Measurements from ENCODE around the gene WNT7B.

WNT7B gene

GRCh38 chr22:46010207-46010867 lies 33.4 kb upstream of the WNT7B start:
- no peak overlapping the region for H3K4me3 ChIP-seq
- no peaks in the 10 kb centered on the region for H3K27me3 ChIP-seq
- peak in 1 of 2 donors; percentile 63 for DNase-seq
- H3K36me3 ChIP-seq, result no peaks in the 10 kb centered on the region
- peaks cover 11 to 52% (median 44%) of the 10 kb centered on the region in 4 donors for H3K4me1 ChIP-seq
- TF ChIP-seq, protein P1, sequence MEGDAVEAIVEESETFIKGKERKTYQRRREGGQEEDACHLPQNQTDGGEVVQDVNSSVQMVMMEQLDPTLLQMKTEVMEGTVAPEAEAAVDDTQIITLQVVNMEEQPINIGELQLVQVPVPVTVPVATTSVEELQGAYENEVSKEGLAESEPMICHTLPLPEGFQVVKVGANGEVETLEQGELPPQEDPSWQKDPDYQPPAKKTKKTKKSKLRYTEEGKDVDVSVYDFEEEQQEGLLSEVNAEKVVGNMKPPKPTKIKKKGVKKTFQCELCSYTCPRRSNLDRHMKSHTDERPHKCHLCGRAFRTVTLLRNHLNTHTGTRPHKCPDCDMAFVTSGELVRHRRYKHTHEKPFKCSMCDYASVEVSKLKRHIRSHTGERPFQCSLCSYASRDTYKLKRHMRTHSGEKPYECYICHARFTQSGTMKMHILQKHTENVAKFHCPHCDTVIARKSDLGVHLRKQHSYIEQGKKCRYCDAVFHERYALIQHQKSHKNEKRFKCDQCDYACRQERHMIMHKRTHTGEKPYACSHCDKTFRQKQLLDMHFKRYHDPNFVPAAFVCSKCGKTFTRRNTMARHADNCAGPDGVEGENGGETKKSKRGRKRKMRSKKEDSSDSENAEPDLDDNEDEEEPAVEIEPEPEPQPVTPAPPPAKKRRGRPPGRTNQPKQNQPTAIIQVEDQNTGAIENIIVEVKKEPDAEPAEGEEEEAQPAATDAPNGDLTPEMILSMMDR (IDR thresholded peaks at IDR 0.05), result no peak
- intact Hi-C loops (cut with DNase I; ENCODE audit: low total_unique reads), result no loop called here
- H3K27ac ChIP-seq, result peak overlapping the region in 1 of 2 donors; percentile 4
- no peaks in the 10 kb centered on the region for H3K9me3 ChIP-seq

- Histone ChIP-seq H3K9me3 (no peaks in the 10 kb centered on the region), H3K27ac (peak overlapping the region in 1 of 2 donors; percentile 4), H3K4me3 (no peak overlapping the region), H3K36me3 (no peaks in the 10 kb centered on the region), H3K27me3 (no peaks in the 10 kb centered on the region), H3K4me1 (peaks cover 11 to 50% (median 43%) of the 10 kb centered on the region in 4 donors)
- TF ChIP-seq, protein P1 (IDR thresholded peaks at IDR 0.05), result no peak
- intact Hi-C loops (cut with DNase I; ENCODE audit: low total_unique reads), result no loop called here
- DNase-seq, result peak in 1 of 2 donors; percentile 66
Observed at GRCh38 chr22:46009730-46010129, 32.8 kb upstream of the WNT7B start.

DNA sequence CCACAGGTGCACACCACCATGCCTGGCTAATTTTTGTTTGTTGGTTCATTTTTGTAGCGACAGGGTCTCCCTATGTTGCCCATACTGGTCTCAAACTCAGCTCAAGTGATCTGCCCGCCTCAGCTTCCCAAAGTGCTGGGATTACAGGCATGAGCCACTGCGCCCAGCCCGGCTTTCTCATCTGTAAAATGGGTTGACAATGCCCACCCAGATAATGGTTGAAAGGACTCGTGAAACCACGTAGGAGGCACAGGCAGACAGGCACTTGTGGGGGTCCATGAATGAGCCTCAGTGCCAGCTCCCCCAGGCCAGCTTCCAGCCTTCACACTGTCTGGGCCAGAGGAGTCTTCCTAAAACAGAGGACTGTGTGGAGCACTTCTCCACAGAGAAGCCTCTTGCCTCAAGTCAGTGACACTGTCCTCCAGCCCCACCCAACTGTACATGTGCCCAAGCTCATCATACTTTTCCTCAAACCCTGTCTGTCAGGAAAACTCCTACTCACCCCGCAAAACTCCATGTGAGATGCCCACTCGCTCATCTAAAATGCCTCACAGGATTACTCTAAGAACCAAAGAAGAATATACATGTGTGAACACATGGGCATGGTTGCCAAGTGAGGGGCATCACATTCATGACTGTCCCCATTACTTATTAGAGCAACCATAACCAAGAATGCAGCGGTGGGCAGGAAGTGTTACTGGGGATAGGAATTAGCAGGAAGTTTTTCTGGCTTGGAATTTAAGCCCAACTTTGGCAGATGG lies 32.1 kb upstream of the WNT7B start:
- intact Hi-C loops (cut with DNase I; ENCODE audit: low total_unique reads), result no loop called here
- Histone ChIP-seq H3K4me1 (peaks cover 11 to 43% (median 38%) of the 10 kb centered on the region in 4 donors), H3K36me3 (no peaks in the 10 kb centered on the region), H3K27ac (peak overlapping the region; percentile 86 to 94), H3K9me3 (no peaks in the 10 kb centered on the region), H3K27me3 (no peaks in the 10 kb centered on the region), H3K4me3 (no peak overlapping the region)
- TF ChIP-seq, protein P1 (IDR thresholded peaks at IDR 0.05), result no peak
- peak in 1 of 2 donors; percentile 61 for DNase-seq

- H3K27me3 ChIP-seq, result no peaks in the 10 kb centered on the region
- peaks cover 11 to 40% (median 37%) of the 10 kb centered on the region in 4 donors for H3K4me1 ChIP-seq
- no peak for DNase-seq
- H3K4me3 ChIP-seq, result peak overlapping the region in 1 of 2 donors; percentile 15
- TF ChIP-seq, protein P1 (IDR thresholded peaks at IDR 0.05), result no peak
- H3K36me3 ChIP-seq, result no peaks in the 10 kb centered on the region
- intact Hi-C loops (cut with DNase I; ENCODE audit: low total_unique reads), result no loop called here
- no peaks in the 10 kb centered on the region for H3K9me3 ChIP-seq
- peak overlapping the region; percentile 86 to 94 for H3K27ac ChIP-seq
Observed at GRCh38 chr22:46008291-46008690, 31.3 kb upstream of the WNT7B start.

GRCh38 chr22:46007848-46008261 lies 30.9 kb upstream of the WNT7B start:
- H3K4me1 ChIP-seq, result peaks cover 11 to 36% (median 33%) of the 10 kb centered on the region in 4 donors
- H3K27ac ChIP-seq, result peak overlapping the region; percentile 86 to 94
- TF ChIP-seq, protein P1 (IDR thresholded peaks at IDR 0.05), result peak in 1 of 2 experiments; percentile 3
- no peaks in the 10 kb centered on the region for H3K9me3 ChIP-seq
- peak; percentile 85 to 96 for DNase-seq
- intact Hi-C loops (cut with DNase I; ENCODE audit: low total_unique reads), result no loop called here
- H3K36me3 ChIP-seq, result no peaks in the 10 kb centered on the region
- peak overlapping the region in 1 of 2 donors; percentile 15 for H3K4me3 ChIP-seq
- H3K27me3 ChIP-seq, result no peaks in the 10 kb centered on the region

All from tibial artery (tissue), 4 donors.